Mesodermal cell (in vitro differentiated cells): ENCODE measurements around the gene ZP2.
"Not testable (repeated sequence)": the region's sequence is repeated elsewhere in the genome, so short reads cannot be mapped to it uniquely, and the experiment has no call there.

Experiments
- H3K27ac ChIP-seq: 2 replicates; pipeline ENCODE4 v1.7.0; 2013; ENCODE audit warnings: mild to moderate bottlenecking, low read depth, low read length, moderate library complexity; ENCODE audit not compliant: severe bottlenecking
- H3K36me3 ChIP-seq: 2 replicates; pipeline ENCODE4 v1.7.1; 2013; ENCODE audit warnings: mild to moderate bottlenecking, low read length, moderate library complexity; ENCODE audit not compliant: control insufficient read depth, insufficient read depth
- H3K4me1 ChIP-seq: one replicate; pipeline ENCODE4 v1.7.1; 2013; ENCODE audit warnings: mild to moderate bottlenecking, low read length; ENCODE audit not compliant: insufficient read depth, control insufficient read depth, poor library complexity, severe bottlenecking
- H3K4me3 ChIP-seq: 2 replicates; pipeline ENCODE4 v1.7.0; 2013; ENCODE audit warnings: low read length, control low read depth, mild to moderate bottlenecking; ENCODE audit not compliant: insufficient read depth, poor library complexity, severe bottlenecking; ENCODE audit errors: extremely low read depth
- H3K9me3 ChIP-seq: 2 replicates; pipeline ENCODE4 v1.7.1; 2013; ENCODE audit warnings: mild to moderate bottlenecking, low read length, moderate library complexity; ENCODE audit not compliant: control insufficient read depth
- WGBS, 2 experiments: methylation state at CpG; one replicate each; pipeline ENCODE4 v1.1.5; 2013; ENCODE audit warnings: missing lambda C conversion rate in 2 of 2; ENCODE audit not compliant: insufficient coverage in 2 of 2; 5-methylcytosine and 5-hydroxymethylcytosine counted together

ZP2 gene

DNA sequence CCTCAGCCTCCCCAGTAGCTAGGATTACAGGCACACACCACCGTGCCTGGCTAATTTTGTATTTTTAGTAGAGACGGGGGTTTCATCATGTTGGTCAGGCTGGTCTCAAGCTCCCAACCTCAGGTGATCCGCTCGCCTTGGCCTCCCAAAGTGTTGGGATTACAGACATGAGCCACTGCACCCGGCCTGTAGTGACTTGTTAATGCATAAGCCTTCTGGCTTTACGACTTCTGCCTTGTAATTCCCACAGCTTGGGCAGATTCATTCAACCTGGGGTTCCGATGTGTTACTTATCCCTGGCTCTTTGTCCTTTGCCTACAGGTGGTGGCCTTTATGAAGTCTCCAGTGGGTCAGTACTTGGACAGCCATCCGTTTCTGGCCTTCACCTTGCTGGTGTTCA, 41.3 kb downstream of the ZP2 start:
- not testable (repeated sequence) for H3K4me1 ChIP-seq, H3K4me3 ChIP-seq, H3K27ac ChIP-seq, H3K9me3 ChIP-seq
- peaks cover 55% of the 10 kb centered on the region for H3K36me3 ChIP-seq
- WGBS, 2 experiments, result 90 to 96% methylated on average over 7 to 8 of the region's 8 CpGs

DNA sequence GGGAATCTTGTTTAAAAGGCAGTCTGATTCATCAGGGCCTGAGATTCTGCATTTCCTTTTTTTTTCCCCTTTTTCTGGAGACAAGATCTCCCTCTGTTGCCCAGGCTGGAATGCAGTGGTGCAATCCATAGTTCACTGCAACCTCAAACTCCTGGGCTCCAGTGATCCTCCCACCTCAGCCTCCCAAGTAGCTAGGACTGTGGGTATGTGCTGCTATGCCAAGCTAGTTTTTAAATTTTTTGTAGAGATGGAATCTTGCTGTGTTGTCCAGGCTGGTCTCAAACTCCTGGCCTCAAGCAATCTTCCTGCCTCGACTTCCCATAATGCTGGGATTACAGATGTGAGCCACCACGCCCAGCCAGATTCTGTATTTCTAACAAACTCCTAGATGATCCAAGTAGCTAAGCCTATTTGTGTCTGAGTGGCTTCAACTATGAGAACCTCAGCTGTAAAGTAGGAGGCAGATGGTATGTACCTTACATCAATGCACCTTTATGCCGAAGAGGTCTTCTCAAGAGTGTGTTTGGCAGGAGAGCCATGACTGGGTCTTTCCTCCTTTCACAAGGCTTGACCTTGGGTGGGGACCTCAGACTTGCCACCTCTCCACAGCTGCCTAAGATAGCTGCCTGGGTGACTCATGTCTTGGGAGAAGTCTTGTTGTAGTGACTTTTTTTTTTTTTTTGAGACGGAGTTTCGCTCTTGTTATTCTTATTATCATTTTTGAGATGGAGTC, 42.0 kb downstream of the ZP2 start:
- Histone ChIP-seq H3K27ac (no peak overlapping the region), H3K4me1 (no peaks in the 10 kb centered on the region), H3K4me3 (no peak overlapping the region), H3K9me3 (no peaks in the 10 kb centered on the region), H3K36me3 (peaks cover 57% of the 10 kb centered on the region)
- whole genome bisulfite sequencing, 2 experiments, result 100% methylated on average over 2 to 3 of the region's 5 CpGs

DNA sequence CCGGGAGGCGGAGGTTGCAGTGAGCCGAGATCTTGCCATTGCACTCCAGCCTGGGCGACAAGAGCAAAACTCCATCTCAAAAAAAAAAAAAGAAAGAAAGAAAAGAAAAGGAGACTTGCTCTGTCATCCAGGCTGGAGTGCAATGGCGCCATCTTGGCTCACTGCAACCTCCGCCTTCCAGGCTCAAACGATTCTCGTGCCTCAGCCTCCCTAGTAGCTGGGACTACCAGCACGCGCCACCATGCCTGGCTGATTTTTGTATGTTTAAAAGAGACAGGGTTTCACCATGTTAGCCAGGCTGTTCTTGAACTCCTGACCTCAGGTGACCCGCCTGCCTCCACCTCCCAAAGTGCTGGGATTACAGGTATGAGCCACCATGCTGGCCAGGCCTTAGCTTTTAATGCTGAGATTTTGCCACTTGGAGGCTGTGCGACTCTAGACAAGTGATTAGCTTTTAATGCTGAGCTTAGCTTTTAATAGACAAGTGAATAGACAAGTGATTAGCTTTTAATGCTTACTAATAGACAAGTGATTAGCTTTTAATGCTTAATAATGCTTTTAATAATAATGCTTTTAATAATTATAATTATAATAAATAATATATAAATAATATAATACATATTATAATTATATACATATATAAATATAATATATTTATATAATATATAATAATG, 43.3 kb downstream of the ZP2 start:
- H3K36me3 ChIP-seq, result peaks cover 57% of the 10 kb centered on the region
- no peaks in the 10 kb centered on the region for H3K4me1 ChIP-seq
- no peak overlapping the region for H3K4me3 ChIP-seq
- H3K27ac ChIP-seq, result no peak overlapping the region
- H3K9me3 ChIP-seq, result no peaks in the 10 kb centered on the region
- 96 to 98% methylated on average over 7 of the region's 12 CpGs for WGBS, 2 experiments

DNA sequence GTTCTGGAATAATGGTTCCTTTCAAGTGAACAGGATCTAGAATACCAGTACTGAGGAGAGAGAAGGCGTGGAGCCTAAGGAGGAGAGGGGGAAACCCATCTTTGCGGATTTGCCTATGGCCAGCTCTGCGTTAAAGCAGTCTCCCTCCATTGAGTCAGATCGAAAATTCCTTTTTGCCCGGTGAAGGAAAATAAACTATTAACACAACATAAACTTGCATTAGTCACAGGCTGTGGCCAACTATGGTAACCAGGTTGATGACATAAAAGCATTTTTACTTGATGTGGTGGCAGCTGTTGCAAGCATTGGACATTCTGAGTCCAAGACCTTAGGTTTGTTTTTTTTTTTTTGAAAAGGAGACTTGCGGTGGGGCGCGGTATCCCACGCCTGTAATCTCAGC, 44.0 kb downstream of the ZP2 start:
- no peak overlapping the region for H3K4me3 ChIP-seq
- H3K27ac ChIP-seq, result no peak overlapping the region

DNA sequence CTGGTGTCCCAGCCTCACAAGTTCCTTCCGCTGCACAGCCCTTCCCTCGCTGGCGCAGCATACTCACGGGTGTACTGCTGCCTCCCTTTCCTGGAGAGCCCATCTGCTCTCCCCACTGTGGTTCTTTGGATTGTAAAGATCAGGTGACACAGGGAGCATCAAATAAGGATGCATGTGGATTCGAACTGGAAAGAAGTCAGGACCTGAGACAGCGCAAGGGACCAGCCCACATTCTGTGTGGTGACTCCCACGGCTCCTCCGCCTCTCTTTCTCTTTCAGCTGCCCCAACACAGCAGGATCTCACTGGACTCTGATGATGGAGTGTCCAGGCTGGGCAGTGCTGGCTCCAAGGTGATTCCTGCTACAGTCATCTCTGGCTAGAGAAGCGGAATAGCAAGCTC, 44.8 kb downstream of the ZP2 start:
- Histone ChIP-seq H3K36me3 (peaks cover 58% of the 10 kb centered on the region), H3K4me3 (no peak overlapping the region), H3K27ac (no peak overlapping the region), H3K4me1 (no peaks in the 10 kb centered on the region), H3K9me3 (no peaks in the 10 kb centered on the region)
- WGBS, 2 experiments, result 90 to 100% methylated on average over 4 to 9 of the region's 9 CpGs

More for the DNA sequence above, 44.0 kb downstream of the ZP2 start:
- WGBS, 2 experiments, result 82 to 96% methylated on average over 3 to 5 of the region's 9 CpGs
- no peaks in the 10 kb centered on the region for H3K9me3 ChIP-seq
- H3K4me1 ChIP-seq, result no peaks in the 10 kb centered on the region
- H3K36me3 ChIP-seq, result peaks cover 59% of the 10 kb centered on the region

DNA sequence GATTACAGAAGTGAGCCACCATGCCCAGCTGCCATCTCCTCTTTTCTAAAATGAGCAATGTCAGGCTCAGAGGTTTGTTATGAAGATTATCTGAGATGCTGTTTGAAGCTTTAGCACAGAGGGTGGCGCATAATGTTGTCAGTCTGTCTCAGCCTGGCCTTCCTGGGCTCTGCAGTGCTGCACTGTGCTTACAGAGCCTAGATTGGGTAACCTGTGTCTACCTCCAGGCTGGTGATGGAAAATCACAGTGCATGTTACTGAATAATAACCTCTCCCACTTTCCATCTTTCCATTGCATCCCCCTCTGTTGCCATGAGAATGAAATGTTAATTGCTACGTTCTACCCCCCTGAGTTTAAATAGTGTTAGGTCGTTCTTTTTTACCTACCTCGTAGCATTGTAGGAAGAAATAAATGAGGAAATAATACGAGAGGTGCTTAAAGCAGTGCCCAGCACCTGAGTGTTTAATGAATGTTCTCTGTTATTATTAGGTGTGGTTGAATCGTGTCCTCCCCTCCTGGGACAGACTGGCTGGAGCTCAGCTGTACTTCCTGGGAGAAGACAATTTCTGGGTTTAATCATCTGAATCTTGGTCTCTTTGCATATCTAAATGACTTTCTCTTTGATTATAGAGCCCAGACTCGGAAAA, 46.7 kb downstream of the ZP2 start:
- no peaks in the 10 kb centered on the region for H3K9me3 ChIP-seq
- peaks cover 46% of the 10 kb centered on the region for H3K36me3 ChIP-seq
- 90 to 92% methylated on average over 5 to 7 of the region's 7 CpGs for WGBS, 2 experiments
- peaks cover 4% of the 10 kb centered on the region for H3K4me1 ChIP-seq
- H3K4me3 ChIP-seq, result no peak overlapping the region
- no peak overlapping the region for H3K27ac ChIP-seq

DNA sequence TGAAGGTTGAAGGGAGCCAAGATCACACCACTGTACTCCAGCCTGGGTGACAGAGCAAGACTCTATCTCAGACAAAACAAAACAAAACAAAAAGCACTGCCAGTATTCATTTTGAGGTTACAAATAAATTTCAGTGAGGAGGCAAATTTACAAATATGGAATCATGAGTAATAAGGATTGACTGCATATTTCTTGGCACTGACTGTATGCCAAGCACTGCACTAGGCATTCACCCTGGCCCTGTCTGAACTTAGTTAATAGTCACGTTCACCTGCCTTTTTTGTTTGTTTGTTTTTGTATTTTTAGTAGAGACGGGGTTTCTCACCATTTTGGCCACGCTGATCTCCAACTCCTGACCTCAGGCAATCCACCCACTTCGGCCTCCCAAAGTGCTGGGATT, 47.8 kb downstream of the ZP2 start:
- H3K4me3 ChIP-seq, result no peak overlapping the region
- no peaks in the 10 kb centered on the region for H3K9me3 ChIP-seq
- WGBS, 2 experiments, result 93 to 100% methylated on average over 1 to 2 of the region's 4 CpGs
- H3K4me1 ChIP-seq, result peaks cover 5% of the 10 kb centered on the region
- H3K36me3 ChIP-seq, result peaks cover 41% of the 10 kb centered on the region
- no peak overlapping the region for H3K27ac ChIP-seq

DNA sequence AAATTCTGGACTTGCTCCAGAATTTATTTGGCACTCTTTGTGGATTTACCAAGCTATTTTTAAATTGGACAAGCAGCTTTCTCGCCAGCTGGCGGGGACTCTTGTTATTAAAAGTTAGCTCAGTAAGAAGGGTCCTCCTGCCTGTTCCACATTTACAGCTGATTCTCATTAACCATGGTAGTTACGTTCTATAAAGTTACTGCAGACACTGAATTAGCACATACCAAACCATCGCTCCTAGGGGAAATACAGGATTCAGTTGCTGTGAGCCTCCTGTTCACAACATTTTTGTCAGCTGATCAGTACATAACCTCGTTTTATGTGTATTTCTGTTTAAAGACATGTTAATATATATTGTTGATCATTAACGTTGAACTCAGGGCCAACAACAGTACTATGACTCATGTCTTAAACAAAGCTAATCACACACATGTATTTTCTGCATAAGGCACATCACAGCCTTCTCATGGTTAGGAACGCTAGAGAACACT, 48.7 kb downstream of the ZP2 start:
- peaks cover 41% of the 10 kb centered on the region for H3K36me3 ChIP-seq
- WGBS, 2 experiments, result 87 to 97% methylated on average over 5 of the region's 7 CpGs
- H3K4me3 ChIP-seq, result no peak overlapping the region
- H3K9me3 ChIP-seq, result no peaks in the 10 kb centered on the region
- peaks cover 10% of the 10 kb centered on the region for H3K4me1 ChIP-seq
- no peak overlapping the region for H3K27ac ChIP-seq

DNA sequence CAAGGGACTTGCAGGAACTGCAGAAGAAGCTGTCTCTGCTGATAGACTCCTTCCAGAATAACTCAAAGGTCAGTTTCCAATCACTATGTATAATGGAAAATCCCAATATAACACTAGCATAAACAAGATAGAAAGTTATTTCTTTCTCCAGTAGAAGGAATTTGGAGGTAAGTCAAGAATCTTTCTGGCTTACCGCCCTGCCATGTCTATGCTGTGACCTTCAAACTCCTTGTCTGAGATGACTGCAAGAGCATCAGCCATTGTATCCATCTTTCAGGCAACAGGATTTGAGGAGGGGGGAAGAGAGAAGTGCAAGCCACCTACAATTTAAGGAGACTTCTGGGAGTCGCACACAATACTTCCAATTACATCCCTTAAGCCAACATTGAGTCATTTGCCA, 50.2 kb downstream of the ZP2 start:
- WGBS, 2 experiments, result 100% methylated on average over 1 of the region's 2 CpGs
- peaks cover 10% of the 10 kb centered on the region for H3K4me1 ChIP-seq
- H3K27ac ChIP-seq, result no peak overlapping the region
- no peaks in the 10 kb centered on the region for H3K9me3 ChIP-seq
- H3K36me3 ChIP-seq, result peaks cover 41% of the 10 kb centered on the region
- H3K4me3 ChIP-seq, result no peak overlapping the region

DNA sequence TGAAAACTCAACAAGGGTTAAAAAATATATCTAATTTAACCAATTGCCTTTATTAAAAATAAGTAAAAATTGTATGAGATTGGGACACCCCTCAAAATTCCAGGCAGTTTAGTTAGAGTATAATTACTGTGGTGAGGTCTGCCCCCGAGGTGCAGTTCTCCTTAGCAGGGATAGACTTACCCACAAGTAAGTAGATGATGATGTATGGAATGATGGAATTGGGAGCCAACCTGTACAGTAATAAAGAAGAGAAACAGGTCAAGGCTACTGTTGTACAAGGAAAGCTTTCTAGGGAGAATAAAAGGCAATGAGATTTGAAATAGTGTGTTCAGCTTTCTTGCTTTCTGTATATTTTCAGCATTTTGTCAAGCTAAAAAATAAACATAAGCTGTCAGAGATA, 51.1 kb downstream of the ZP2 start:
- H3K27ac ChIP-seq, result no peak overlapping the region
- no peak overlapping the region for H3K4me3 ChIP-seq
- peaks cover 33% of the 10 kb centered on the region for H3K36me3 ChIP-seq
- H3K9me3 ChIP-seq, result no peaks in the 10 kb centered on the region
- peaks cover 10% of the 10 kb centered on the region for H3K4me1 ChIP-seq
- WGBS, 2 experiments, result 100% methylated on average over 1 of the region's 1 CpG; no CpG with 5 or more reads in 1 of the 2 experiments
